Prostate gland (tissue), 2 donors: ENCODE results near the gene HSCB. TPM values are rescaled to one million over a fixed set of nuclear protein-coding genes. Genes with fewer than 3 reads are reported as not detected.
"Not testable (repeated sequence)": the region's sequence is repeated elsewhere in the genome, so short reads cannot be mapped to it uniquely, and the experiment has no call there.

Source experiments
- DNase-seq: peaks from one replicate; pipeline ENCODE4 v3.0.0-alpha.2; 2019; ENCODE audit warnings: low spot score
- H3K27ac ChIP-seq, 2 donors: fragments of 200-600 bp; sonication (generic); 2 replicates each; pipeline ENCODE4 v1.5.1; 2017 to 2019
- H3K27me3 ChIP-seq: fragments of 200-600 bp; sonication (generic); replicated peaks from 2 replicates; pipeline ENCODE4 v1.5.1; 2019; ENCODE audit not compliant: insufficient read depth
- H3K36me3 ChIP-seq, 2 donors: fragments of 200-600 bp; sonication (generic); 1 replicate in 1 of 2; 2 replicates in 1 of 2; pipeline versions ENCODE4 v1.5.1 to v1.8.1; 2017 to 2019
- H3K4me1 ChIP-seq: fragments of 200-600 bp; sonication (generic); replicated peaks from 2 replicates; pipeline ENCODE4 v1.5.1; 2019
- H3K4me3 ChIP-seq, 2 donors: fragments of 200-600 bp; sonication (generic); 2 replicates each; pipeline ENCODE4 v1.5.1; 2017 to 2019
- H3K9me3 ChIP-seq: fragments of 200-600 bp; sonication (generic); 2 replicates; pipeline ENCODE4 v1.5.1; 2017
- POLR2A ChIP-seq: fragments of 450-650 bp; IDR thresholded peaks from one replicate; pipeline ENCODE4 v1.6.1; 2016; ENCODE audit warnings: antibody characterized with exemption, mild to moderate bottlenecking
- POLR2AphosphoS5 ChIP-seq: sonication (generic); formaldehyde crosslinking; IDR thresholded peaks from one replicate; pipeline ENCODE4 v1.6.1; 2017; ENCODE audit warnings: antibody characterized with exemption
- WGBS: methylation state at CpG from one replicate; pipeline ENCODE4 v1.1.5; 2018; 5-methylcytosine and 5-hydroxymethylcytosine counted together
- intact Hi-C: fragments of 100-400 bp; cut with DNase I; formaldehyde crosslinking; loops from one replicate; pipeline ENCODE4 v1.14.2; 2022
- total RNA-seq, 2 donors: library from RNA; depleted of rRNA; stranded (reverse); fragments of >200 nt; gene quantifications; one replicate each; pipeline ENCODE4 v1.1.0, GENCODE V29; 2016
- TF ChIP-seq, protein P1 (sequence below), 4 experiments: fragments of 200-600 bp in 2 of 4; fragments of 450-650 bp in 2 of 4; sonication (generic) in 2 of 4; IDR thresholded peaks; 1 replicate in 3 of 4; 2 replicates in 1 of 4; pipeline ENCODE4 v1.5.1; 2016 to 2019; ENCODE audit warnings: antibody characterized with exemption in 4 of 4, mild to moderate bottlenecking in 2 of 4, moderate library complexity in 2 of 4

The HSCB gene
- total RNA-seq, 2 donors from 2014 or later, result 27.9 to 39.5 TPM

DNA sequence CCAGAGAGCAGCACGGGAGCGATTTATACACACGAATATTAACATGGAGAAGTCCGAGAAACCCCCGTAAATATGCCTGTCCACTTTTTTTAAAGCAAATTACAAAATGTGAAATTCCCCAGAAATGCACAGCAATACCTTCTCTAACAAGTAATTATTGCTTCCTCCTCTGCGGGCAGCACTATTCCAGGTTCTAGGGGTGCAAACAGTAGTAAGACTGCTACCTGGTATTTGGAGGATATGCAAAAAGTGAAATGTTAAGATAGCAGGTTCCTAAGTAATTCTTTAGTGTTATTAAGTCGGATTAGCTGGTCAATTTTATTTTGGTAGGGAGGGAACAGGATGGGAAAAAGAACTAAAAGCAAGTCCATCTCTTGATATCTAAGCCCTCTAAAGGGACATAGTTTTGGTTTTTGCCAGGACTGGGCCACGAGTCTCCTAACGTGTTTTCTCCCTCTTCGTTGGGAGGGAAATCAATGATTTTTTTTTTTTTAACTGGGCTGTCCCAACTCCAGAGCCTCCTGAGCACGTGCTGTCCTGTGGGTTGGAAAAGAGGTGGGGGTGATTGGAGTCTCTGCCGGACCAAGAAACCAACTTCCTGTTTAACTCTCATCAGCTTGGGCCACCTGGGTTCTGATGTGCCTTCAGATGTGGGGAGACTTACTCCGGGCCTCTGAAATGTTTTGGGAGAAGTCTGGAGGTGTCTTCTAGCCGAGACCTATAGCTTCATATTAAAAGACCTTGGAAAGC, 60.2 kb downstream of the HSCB start:
- intact Hi-C loops, result no loop called here
- Histone ChIP-seq H3K27me3 (no peaks in the 10 kb centered on the region), H3K36me3 (no peaks in the 10 kb centered on the region), H3K9me3 (no peaks in the 10 kb centered on the region), H3K4me3 (peak overlapping the region; percentile 98 to 100), H3K27ac (peak overlapping the region; percentile 100), H3K4me1 (no peaks in the 10 kb centered on the region)
- no peak for DNase-seq
- WGBS, result 39% methylated on average over 14 of the region's 14 CpGs
- no peak for TF ChIP-seq POLR2A
- peak; percentile 43 for TF ChIP-seq POLR2AphosphoS5

DNA sequence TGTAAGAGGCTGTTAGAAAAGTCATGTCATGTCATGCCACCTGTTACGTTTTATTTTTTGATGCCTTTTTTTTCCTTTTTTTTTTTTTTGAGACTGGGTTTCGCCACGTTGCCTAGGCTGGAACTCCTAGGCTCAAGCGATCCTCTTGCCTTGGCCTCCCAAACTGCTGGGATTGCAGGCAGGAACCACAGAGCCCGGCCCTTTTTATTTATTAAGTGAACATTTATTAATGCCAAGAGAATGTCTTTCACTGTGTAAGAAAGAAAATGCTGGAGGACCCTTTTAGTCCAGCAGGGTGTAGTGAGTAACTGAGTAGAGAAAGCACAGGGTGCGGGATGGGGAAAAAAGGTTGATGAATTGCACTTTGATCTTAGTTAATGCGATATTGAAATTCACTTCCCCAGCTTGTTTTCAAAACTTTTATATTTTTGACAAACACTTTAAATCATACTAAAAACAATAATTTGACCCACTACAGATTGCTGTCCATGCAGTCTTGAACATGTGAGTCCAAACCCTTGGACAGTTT, 60.8 kb downstream of the HSCB start:
- H3K4me1 ChIP-seq, result no peaks in the 10 kb centered on the region
- H3K27ac ChIP-seq, result peak overlapping the region; percentile 100
- no peak overlapping the region for H3K4me3 ChIP-seq
- TF ChIP-seq POLR2A (no peak), POLR2AphosphoS5 (no peak)
- TF ChIP-seq, protein P1, sequence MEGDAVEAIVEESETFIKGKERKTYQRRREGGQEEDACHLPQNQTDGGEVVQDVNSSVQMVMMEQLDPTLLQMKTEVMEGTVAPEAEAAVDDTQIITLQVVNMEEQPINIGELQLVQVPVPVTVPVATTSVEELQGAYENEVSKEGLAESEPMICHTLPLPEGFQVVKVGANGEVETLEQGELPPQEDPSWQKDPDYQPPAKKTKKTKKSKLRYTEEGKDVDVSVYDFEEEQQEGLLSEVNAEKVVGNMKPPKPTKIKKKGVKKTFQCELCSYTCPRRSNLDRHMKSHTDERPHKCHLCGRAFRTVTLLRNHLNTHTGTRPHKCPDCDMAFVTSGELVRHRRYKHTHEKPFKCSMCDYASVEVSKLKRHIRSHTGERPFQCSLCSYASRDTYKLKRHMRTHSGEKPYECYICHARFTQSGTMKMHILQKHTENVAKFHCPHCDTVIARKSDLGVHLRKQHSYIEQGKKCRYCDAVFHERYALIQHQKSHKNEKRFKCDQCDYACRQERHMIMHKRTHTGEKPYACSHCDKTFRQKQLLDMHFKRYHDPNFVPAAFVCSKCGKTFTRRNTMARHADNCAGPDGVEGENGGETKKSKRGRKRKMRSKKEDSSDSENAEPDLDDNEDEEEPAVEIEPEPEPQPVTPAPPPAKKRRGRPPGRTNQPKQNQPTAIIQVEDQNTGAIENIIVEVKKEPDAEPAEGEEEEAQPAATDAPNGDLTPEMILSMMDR (IDR thresholded peaks at IDR 0.05), result peak in 1 of 4 experiments; percentile 8
- intact Hi-C loops, result no loop called here
- DNase-seq, result no peak
- H3K27me3 ChIP-seq, result no peaks in the 10 kb centered on the region
- H3K9me3 ChIP-seq, result no peaks in the 10 kb centered on the region
- WGBS, result 56% methylated on average over 7 of the region's 7 CpGs
- no peaks in the 10 kb centered on the region for H3K36me3 ChIP-seq

DNA sequence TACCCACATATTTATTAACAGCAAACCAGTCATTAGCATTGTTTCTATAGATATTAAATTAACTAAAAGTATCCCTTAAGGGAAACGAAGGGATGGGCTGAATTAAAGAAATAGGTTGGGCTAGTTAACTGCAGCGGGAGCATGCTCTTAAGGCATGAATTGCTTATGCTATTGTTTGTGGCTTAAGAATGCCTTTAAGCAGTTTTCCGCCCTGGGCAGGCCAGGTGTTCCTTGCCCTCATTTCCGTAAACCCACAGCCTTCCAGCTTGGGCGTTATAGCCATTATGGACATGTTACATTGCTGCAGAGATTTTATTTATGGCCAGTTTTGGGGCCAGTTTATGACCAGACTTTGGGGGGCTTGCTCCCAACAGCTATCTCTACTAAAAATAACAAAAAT, 63.6 kb downstream of the HSCB start:
- intact Hi-C loops, H3K27ac ChIP-seq, H3K9me3 ChIP-seq, H3K27me3 ChIP-seq, H3K36me3 ChIP-seq, DNase-seq, H3K4me1 ChIP-seq, H3K4me3 ChIP-seq: not testable (repeated sequence)
- WGBS, result 94% methylated on average over 5 of the region's 5 CpGs

Other genes starting within 250 kb of the HSCB start
- gene TTC28, start 62.2 kb upstream of the HSCB start, total RNA-seq, result 10 to 100 TPM; 29.2 to 74.6 TPM
- gene CHEK2, start 219 bp upstream of the HSCB start, total RNA-seq, result 10 to 100 TPM; 15.6 to 18.6 TPM
- 10 to 100 TPM; 29.5 to 54.4 TPM for gene CCDC117, start 30.7 kb downstream of the HSCB start, total RNA-seq
- 100 to 1,000 TPM; 200 to 798 TPM for gene XBP1, start 58.5 kb downstream of the HSCB start, total RNA-seq
- 10 to 100 TPM; 38.5 to 46.1 TPM for gene ZNRF3, start 141.5 kb downstream of the HSCB start, total RNA-seq